ENCODE measurements around the gene FBXO38. TPM values are rescaled to one million over a fixed set of nuclear protein-coding genes. Genes with fewer than 3 reads are reported as not detected.

Gene FBXO38
- polyA plus RNA-seq, 1 donor = 36.5 TPM

GRCh38 chr5:148352696-148353095 is 31.1 kb upstream of the FBXO38 start:
- DNase-seq = no peak
- H3K27me3 ChIP-seq (ENCODE audit: control insufficient read depth, insufficient read depth, low read length) = no peaks in the 10 kb centered on the region
- H3K4me3 ChIP-seq (ENCODE audit: low read length) = no peak overlapping the region
- 100% methylated on average over 1 of the region's 1 CpG for WGBS (ENCODE audit: insufficient coverage, low lambda C conversion rate)
- no peaks in the 10 kb centered on the region for H3K4me1 ChIP-seq (ENCODE audit: control insufficient read depth, insufficient read depth, low read length)
- no peak overlapping the region for H3K27ac ChIP-seq (ENCODE audit: low read length)
- H3K9me3 ChIP-seq (ENCODE audit: control insufficient read depth, low read depth, low read length) = no peaks in the 10 kb centered on the region
- no peaks in the 10 kb centered on the region for H3K36me3 ChIP-seq (ENCODE audit: control insufficient read depth, insufficient read depth, low read length)

- 100% methylated on average over 1 of the region's 2 CpGs for WGBS (ENCODE audit: insufficient coverage, low lambda C conversion rate)
- Histone ChIP-seq H3K36me3 (ENCODE audit: control insufficient read depth, insufficient read depth, low read length) (no peaks in the 10 kb centered on the region), H3K4me3 (ENCODE audit: low read length) (no peak overlapping the region), H3K27me3 (ENCODE audit: control insufficient read depth, insufficient read depth, low read length) (no peaks in the 10 kb centered on the region), H3K27ac (ENCODE audit: low read length) (no peak overlapping the region), H3K4me1 (ENCODE audit: control insufficient read depth, insufficient read depth, low read length) (no peaks in the 10 kb centered on the region), H3K9me3 (ENCODE audit: control insufficient read depth, low read depth, low read length) (no peaks in the 10 kb centered on the region)
- DNase-seq = no peak
Observed at GRCh38 chr5:148353634-148354033, 30.1 kb upstream of the FBXO38 start.

- no peak for DNase-seq
- Histone ChIP-seq H3K4me3 (ENCODE audit: low read length) (no peak overlapping the region), H3K9me3 (ENCODE audit: control insufficient read depth, low read depth, low read length) (no peaks in the 10 kb centered on the region), H3K27ac (ENCODE audit: low read length) (no peak overlapping the region), H3K27me3 (ENCODE audit: control insufficient read depth, insufficient read depth, low read length) (no peaks in the 10 kb centered on the region), H3K4me1 (ENCODE audit: control insufficient read depth, insufficient read depth, low read length) (no peaks in the 10 kb centered on the region), H3K36me3 (ENCODE audit: control insufficient read depth, insufficient read depth, low read length) (no peaks in the 10 kb centered on the region)
Observed at GRCh38 chr5:148364343-148364742, 19.4 kb upstream of the FBXO38 start.

- Histone ChIP-seq H3K4me3 (ENCODE audit: low read length) (no peak overlapping the region), H3K27me3 (ENCODE audit: control insufficient read depth, insufficient read depth, low read length) (no peaks in the 10 kb centered on the region), H3K9me3 (ENCODE audit: control insufficient read depth, low read depth, low read length) (no peaks in the 10 kb centered on the region), H3K27ac (ENCODE audit: low read length) (no peak overlapping the region), H3K36me3 (ENCODE audit: control insufficient read depth, insufficient read depth, low read length) (no peaks in the 10 kb centered on the region), H3K4me1 (ENCODE audit: control insufficient read depth, insufficient read depth, low read length) (peaks cover 5% of the 10 kb centered on the region)
- DNase-seq = no peak
Observed at GRCh38 chr5:148368299-148368698, 15.5 kb upstream of the FBXO38 start.

GRCh38 chr5:148372166-148372725 is 11.5 kb upstream of the FBXO38 start:
- peak in 1 of 2 donors; percentile 54 for DNase-seq
- no peaks in the 10 kb centered on the region for H3K9me3 ChIP-seq (ENCODE audit: control insufficient read depth, low read depth, low read length)
- no peaks in the 10 kb centered on the region for H3K27me3 ChIP-seq (ENCODE audit: control insufficient read depth, insufficient read depth, low read length)
- no CpG with 5 or more reads among the region's 2 CpGs for WGBS (ENCODE audit: insufficient coverage, low lambda C conversion rate)
- H3K27ac ChIP-seq (ENCODE audit: low read length) = no peak overlapping the region
- peaks cover 6% of the 10 kb centered on the region for H3K4me1 ChIP-seq (ENCODE audit: control insufficient read depth, insufficient read depth, low read length)
- no peak overlapping the region for H3K4me3 ChIP-seq (ENCODE audit: low read length)
- H3K36me3 ChIP-seq (ENCODE audit: control insufficient read depth, insufficient read depth, low read length) = no peaks in the 10 kb centered on the region

GRCh38 chr5:148372893-148373292 is 10.9 kb upstream of the FBXO38 start:
- no peak overlapping the region for H3K4me3 ChIP-seq (ENCODE audit: low read length)

GRCh38 chr5:148374690-148375360 is 8.9 kb upstream of the FBXO38 start:
- WGBS (ENCODE audit: insufficient coverage, low lambda C conversion rate) = no CpG with 5 or more reads among the region's 3 CpGs

More at GRCh38 chr5:148372893-148373292, 10.9 kb upstream of the FBXO38 start:
- Histone ChIP-seq H3K27me3 (ENCODE audit: control insufficient read depth, insufficient read depth, low read length) (no peaks in the 10 kb centered on the region), H3K9me3 (ENCODE audit: control insufficient read depth, low read depth, low read length) (no peaks in the 10 kb centered on the region), H3K27ac (ENCODE audit: low read length) (no peak overlapping the region), H3K4me1 (ENCODE audit: control insufficient read depth, insufficient read depth, low read length) (peaks cover 6% of the 10 kb centered on the region), H3K36me3 (ENCODE audit: control insufficient read depth, insufficient read depth, low read length) (no peaks in the 10 kb centered on the region)
- peak in 1 of 2 donors; percentile 22 for DNase-seq

GRCh38 chr5:148376198-148376597 is 7.6 kb upstream of the FBXO38 start:
- H3K9me3 ChIP-seq (ENCODE audit: control insufficient read depth, low read depth, low read length) = no peaks in the 10 kb centered on the region
- no peaks in the 10 kb centered on the region for H3K36me3 ChIP-seq (ENCODE audit: control insufficient read depth, insufficient read depth, low read length)
- no peak overlapping the region for H3K4me3 ChIP-seq (ENCODE audit: low read length)
- no peaks in the 10 kb centered on the region for H3K27me3 ChIP-seq (ENCODE audit: control insufficient read depth, insufficient read depth, low read length)
- DNase-seq = peak in 1 of 2 donors; percentile 38
- H3K4me1 ChIP-seq (ENCODE audit: control insufficient read depth, insufficient read depth, low read length) = peaks cover 6% of the 10 kb centered on the region
- H3K27ac ChIP-seq (ENCODE audit: low read length) = no peak overlapping the region
- WGBS (ENCODE audit: insufficient coverage, low lambda C conversion rate) = no CpG with 5 or more reads among the region's 4 CpGs

More at GRCh38 chr5:148374690-148375360, 8.9 kb upstream of the FBXO38 start:
- Histone ChIP-seq H3K27ac (ENCODE audit: low read length) (no peak overlapping the region), H3K4me1 (ENCODE audit: control insufficient read depth, insufficient read depth, low read length) (peaks cover 6% of the 10 kb centered on the region), H3K9me3 (ENCODE audit: control insufficient read depth, low read depth, low read length) (no peaks in the 10 kb centered on the region), H3K36me3 (ENCODE audit: control insufficient read depth, insufficient read depth, low read length) (no peaks in the 10 kb centered on the region), H3K4me3 (ENCODE audit: low read length) (no peak overlapping the region), H3K27me3 (ENCODE audit: control insufficient read depth, insufficient read depth, low read length) (no peaks in the 10 kb centered on the region)
- DNase-seq = peak; percentile 79 to 83

- DNase-seq = no peak
- 57% methylated on average over 1 of the region's 3 CpGs for WGBS (ENCODE audit: insufficient coverage, low lambda C conversion rate)
- Histone ChIP-seq H3K27me3 (ENCODE audit: control insufficient read depth, insufficient read depth, low read length) (no peaks in the 10 kb centered on the region), H3K4me1 (ENCODE audit: control insufficient read depth, insufficient read depth, low read length) (peaks cover 2% of the 10 kb centered on the region), H3K36me3 (ENCODE audit: control insufficient read depth, insufficient read depth, low read length) (no peaks in the 10 kb centered on the region), H3K9me3 (ENCODE audit: control insufficient read depth, low read depth, low read length) (no peaks in the 10 kb centered on the region), H3K4me3 (ENCODE audit: low read length) (no peak overlapping the region), H3K27ac (ENCODE audit: low read length) (no peak overlapping the region)
Observed at GRCh38 chr5:148378670-148379069, 5.1 kb upstream of the FBXO38 start.

- H3K27ac ChIP-seq (ENCODE audit: low read length) = no peak overlapping the region
- H3K4me1 ChIP-seq (ENCODE audit: control insufficient read depth, insufficient read depth, low read length) = peaks cover 2% of the 10 kb centered on the region
Observed at GRCh38 chr5:148379340-148379739, 4.4 kb upstream of the FBXO38 start.

GRCh38 chr5:148381906-148382305 is 1.9 kb upstream of the FBXO38 start:
- Histone ChIP-seq H3K9me3 (ENCODE audit: control insufficient read depth, low read depth, low read length) (no peaks in the 10 kb centered on the region), H3K27ac (ENCODE audit: low read length) (no peak overlapping the region), H3K4me1 (ENCODE audit: control insufficient read depth, insufficient read depth, low read length) (peaks cover 19% of the 10 kb centered on the region), H3K27me3 (ENCODE audit: control insufficient read depth, insufficient read depth, low read length) (no peaks in the 10 kb centered on the region), H3K36me3 (ENCODE audit: control insufficient read depth, insufficient read depth, low read length) (no peaks in the 10 kb centered on the region), H3K4me3 (ENCODE audit: low read length) (no peak overlapping the region)
- 83% methylated on average over 1 of the region's 3 CpGs for WGBS (ENCODE audit: insufficient coverage, low lambda C conversion rate)
- no peak for DNase-seq

More at GRCh38 chr5:148379340-148379739, 4.4 kb upstream of the FBXO38 start:
- H3K4me3 ChIP-seq (ENCODE audit: low read length) = no peak overlapping the region
- no peaks in the 10 kb centered on the region for H3K9me3 ChIP-seq (ENCODE audit: control insufficient read depth, low read depth, low read length)
- H3K36me3 ChIP-seq (ENCODE audit: control insufficient read depth, insufficient read depth, low read length) = no peaks in the 10 kb centered on the region
- DNase-seq = no peak
- H3K27me3 ChIP-seq (ENCODE audit: control insufficient read depth, insufficient read depth, low read length) = no peaks in the 10 kb centered on the region

All from large intestine (tissue), 3 donors.